Measurements from ENCODE around the gene OR2V2. TPM values are rescaled to one million over a fixed set of nuclear protein-coding genes. Genes with fewer than 3 reads are reported as not detected.

The OR2V2 gene
- total RNA-seq, 1 experiment from 2014 or later: not detected

DNA sequence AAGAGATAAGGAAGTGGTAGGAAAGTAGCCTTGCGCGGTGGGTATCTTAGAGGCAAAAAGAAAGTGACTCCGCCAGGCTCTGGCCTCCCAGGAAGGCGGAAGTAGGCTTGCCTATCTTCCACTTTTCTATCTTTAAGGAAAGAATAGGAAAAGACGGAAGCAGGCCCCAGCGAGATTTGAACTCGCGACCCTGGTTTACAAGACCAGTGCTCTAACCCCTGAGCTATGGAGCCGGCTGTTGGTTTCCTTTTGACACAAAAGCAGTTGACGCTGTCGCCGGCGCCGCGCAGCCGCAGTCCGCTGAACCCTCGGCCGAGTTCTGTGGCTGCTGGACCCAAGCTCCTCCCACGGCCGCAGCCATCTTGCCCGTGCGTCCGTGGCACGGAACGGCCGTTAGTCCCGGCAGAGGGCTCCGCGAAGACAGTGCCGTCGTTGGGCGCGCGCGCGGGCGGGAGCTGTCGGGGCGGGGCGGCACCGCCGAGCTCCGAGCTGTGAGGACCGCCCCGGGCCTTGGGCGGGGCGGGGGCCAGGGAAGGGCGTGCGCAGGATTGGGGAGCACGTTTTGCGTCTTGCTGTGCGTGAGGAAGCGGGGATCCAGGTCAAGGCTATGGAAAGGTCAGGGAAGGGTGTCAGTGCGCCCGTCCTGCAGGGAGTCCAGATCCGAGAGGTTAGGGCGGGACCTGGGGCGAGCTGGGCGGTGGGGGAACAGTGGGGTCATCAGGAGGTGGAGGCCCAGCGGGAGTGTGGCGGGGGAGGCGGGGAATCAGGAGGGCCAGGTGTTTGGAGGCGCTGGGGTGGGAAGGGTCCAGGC is 44.3 kb downstream of the OR2V2 start:
- H3K36me3 ChIP-seq (ENCODE audit: insufficient read depth, low read length): no peaks in the 10 kb centered on the region
- no peaks in the 10 kb centered on the region for H4K20me1 ChIP-seq (ENCODE audit: insufficient read depth, low read depth, low read length)
- peak overlapping the region; percentile 95 for H2AFZ ChIP-seq (ENCODE audit: low read length)
- H3K9me2 ChIP-seq (replicated peaks; ENCODE audit: insufficient read depth, low read length): no peaks in the 10 kb centered on the region
- peaks cover 31% of the 10 kb centered on the region for H3K4me1 ChIP-seq (ENCODE audit: low read length)
- H3K27me3 ChIP-seq (ENCODE audit: low read length): no peaks in the 10 kb centered on the region
- H3K4me3 ChIP-seq (ENCODE audit: low read length): peak overlapping the region; percentile 85
- H3K9ac ChIP-seq (ENCODE audit: low read length): peak overlapping the region; percentile 89
- peak overlapping the region; percentile 71 for H3K27ac ChIP-seq (ENCODE audit: low read length)
- no peaks in the 10 kb centered on the region for H3K79me2 ChIP-seq (ENCODE audit: low read length)
- H3K9me3 ChIP-seq (ENCODE audit: low read length): no peaks in the 10 kb centered on the region
- DNase-seq: peak; percentile 97
- H3K4me2 ChIP-seq (ENCODE audit: low read depth, low read length, poor library complexity, severe bottlenecking): peak overlapping the region; percentile 96

GRCh38 chr5:181192337-181193046 is 45.1 kb downstream of the OR2V2 start:
- DNase-seq: no peak
- peak overlapping the region; percentile 89 for H3K9ac ChIP-seq (ENCODE audit: low read length)
- H3K27ac ChIP-seq (ENCODE audit: low read length): no peak overlapping the region; the same call in 1 of the 2 replicates
- peak overlapping the region; percentile 85 for H3K4me3 ChIP-seq (ENCODE audit: low read length)
- H3K27me3 ChIP-seq (ENCODE audit: low read length): no peaks in the 10 kb centered on the region
- no peaks in the 10 kb centered on the region for H3K9me2 ChIP-seq (replicated peaks; ENCODE audit: insufficient read depth, low read length)
- no peaks in the 10 kb centered on the region for H3K36me3 ChIP-seq (ENCODE audit: insufficient read depth, low read length)
- H4K20me1 ChIP-seq (ENCODE audit: insufficient read depth, low read depth, low read length): no peaks in the 10 kb centered on the region
- no peaks in the 10 kb centered on the region for H3K9me3 ChIP-seq (ENCODE audit: low read length)
- peak overlapping the region; percentile 96 for H3K4me2 ChIP-seq (ENCODE audit: low read depth, low read length, poor library complexity, severe bottlenecking)
- no peaks in the 10 kb centered on the region for H3K79me2 ChIP-seq (ENCODE audit: low read length)
- peak overlapping the region; percentile 53; the same call in 1 of the 2 replicates for H2AFZ ChIP-seq (ENCODE audit: low read length)
- H3K4me1 ChIP-seq (ENCODE audit: low read length): peaks cover 30% of the 10 kb centered on the region

DNA sequence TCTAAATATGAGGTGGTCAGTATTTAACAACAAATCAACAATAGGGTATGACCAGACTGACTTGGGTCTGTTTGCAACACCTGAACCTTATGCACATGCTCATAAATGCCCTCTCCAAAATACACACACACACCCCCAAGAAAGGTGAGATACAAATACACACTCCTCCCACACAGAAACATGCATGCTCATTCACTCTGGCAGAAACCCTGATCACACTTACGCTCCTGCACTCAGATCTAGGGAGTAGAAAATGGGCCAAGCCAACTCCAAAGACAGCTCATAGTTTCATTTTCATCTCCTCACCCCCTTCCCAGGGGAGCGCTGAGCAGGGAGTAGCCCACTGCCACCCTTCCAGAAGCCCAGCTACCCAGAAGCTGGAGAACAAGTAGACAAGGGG is 46.3 kb downstream of the OR2V2 start:
- Histone ChIP-seq H3K79me2 (ENCODE audit: low read length) (no peaks in the 10 kb centered on the region), H3K27me3 (ENCODE audit: low read length) (no peaks in the 10 kb centered on the region), H2AFZ (ENCODE audit: low read length) (no peak overlapping the region), H3K9me3 (ENCODE audit: low read length) (no peaks in the 10 kb centered on the region), H3K4me1 (ENCODE audit: low read length) (peaks cover 38% of the 10 kb centered on the region), H3K4me2 (ENCODE audit: low read depth, low read length, poor library complexity, severe bottlenecking) (no peak overlapping the region), H3K9ac (ENCODE audit: low read length) (no peak overlapping the region), H4K20me1 (ENCODE audit: insufficient read depth, low read depth, low read length) (no peaks in the 10 kb centered on the region), H3K36me3 (ENCODE audit: insufficient read depth, low read length) (no peaks in the 10 kb centered on the region), H3K27ac (ENCODE audit: low read length) (no peak overlapping the region), H3K9me2 (replicated peaks; ENCODE audit: insufficient read depth, low read length) (no peaks in the 10 kb centered on the region), H3K4me3 (ENCODE audit: low read length) (no peak overlapping the region)
- peak; percentile 17 for DNase-seq

GRCh38 chr5:181194489-181195248 is 47.3 kb downstream of the OR2V2 start:
- Histone ChIP-seq H3K9ac (ENCODE audit: low read length) (no peak overlapping the region), H3K9me3 (ENCODE audit: low read length) (no peaks in the 10 kb centered on the region), H3K9me2 (replicated peaks; ENCODE audit: insufficient read depth, low read length) (no peaks in the 10 kb centered on the region), H3K79me2 (ENCODE audit: low read length) (no peaks in the 10 kb centered on the region), H3K4me1 (ENCODE audit: low read length) (peaks cover 44% of the 10 kb centered on the region), H3K36me3 (ENCODE audit: insufficient read depth, low read length) (no peaks in the 10 kb centered on the region), H2AFZ (ENCODE audit: low read length) (no peak overlapping the region), H3K4me3 (ENCODE audit: low read length) (no peak overlapping the region), H3K4me2 (ENCODE audit: low read depth, low read length, poor library complexity, severe bottlenecking) (no peak overlapping the region), H3K27me3 (ENCODE audit: low read length) (no peaks in the 10 kb centered on the region), H3K27ac (ENCODE audit: low read length) (no peak overlapping the region), H4K20me1 (ENCODE audit: insufficient read depth, low read depth, low read length) (no peaks in the 10 kb centered on the region)
- peak; percentile 47 for DNase-seq

GRCh38 chr5:181195249-181195761 is 47.9 kb downstream of the OR2V2 start:
- Histone ChIP-seq H3K9ac (ENCODE audit: low read length) (no peak overlapping the region), H3K9me2 (replicated peaks; ENCODE audit: insufficient read depth, low read length) (no peaks in the 10 kb centered on the region), H3K4me3 (ENCODE audit: low read length) (no peak overlapping the region), H3K27ac (ENCODE audit: low read length) (no peak overlapping the region), H2AFZ (ENCODE audit: low read length) (no peak overlapping the region), H3K27me3 (ENCODE audit: low read length) (no peaks in the 10 kb centered on the region), H4K20me1 (ENCODE audit: insufficient read depth, low read depth, low read length) (no peaks in the 10 kb centered on the region), H3K4me2 (ENCODE audit: low read depth, low read length, poor library complexity, severe bottlenecking) (no peak overlapping the region), H3K4me1 (ENCODE audit: low read length) (peaks cover 44% of the 10 kb centered on the region), H3K79me2 (ENCODE audit: low read length) (no peaks in the 10 kb centered on the region), H3K9me3 (ENCODE audit: low read length) (no peaks in the 10 kb centered on the region), H3K36me3 (ENCODE audit: insufficient read depth, low read length) (no peaks in the 10 kb centered on the region)
- no peak for DNase-seq

- Histone ChIP-seq H3K36me3 (ENCODE audit: insufficient read depth, low read length) (no peaks in the 10 kb centered on the region), H3K4me2 (ENCODE audit: low read depth, low read length, poor library complexity, severe bottlenecking) (peak overlapping the region; percentile 12), H4K20me1 (ENCODE audit: insufficient read depth, low read depth, low read length) (no peaks in the 10 kb centered on the region), H3K27ac (ENCODE audit: low read length) (no peak overlapping the region), H3K9ac (ENCODE audit: low read length) (no peak overlapping the region; the same call in 1 of the 2 replicates), H3K9me2 (replicated peaks; ENCODE audit: insufficient read depth, low read length) (no peaks in the 10 kb centered on the region), H3K27me3 (ENCODE audit: low read length) (no peaks in the 10 kb centered on the region), H2AFZ (ENCODE audit: low read length) (no peak overlapping the region), H3K4me3 (ENCODE audit: low read length) (no peak overlapping the region), H3K4me1 (ENCODE audit: low read length) (peaks cover 47% of the 10 kb centered on the region), H3K79me2 (ENCODE audit: low read length) (no peaks in the 10 kb centered on the region), H3K9me3 (ENCODE audit: low read length) (no peaks in the 10 kb centered on the region)
- DNase-seq: no peak
Measured at GRCh38 chr5:181197326-181197951, 50.1 kb downstream of the OR2V2 start.

- Histone ChIP-seq H3K9me2 (replicated peaks; ENCODE audit: insufficient read depth, low read length) (no peaks in the 10 kb centered on the region), H4K20me1 (ENCODE audit: insufficient read depth, low read depth, low read length) (no peaks in the 10 kb centered on the region), H3K4me2 (ENCODE audit: low read depth, low read length, poor library complexity, severe bottlenecking) (peak overlapping the region; percentile 12), H3K79me2 (ENCODE audit: low read length) (no peaks in the 10 kb centered on the region), H3K4me1 (ENCODE audit: low read length) (peaks cover 39% of the 10 kb centered on the region), H3K27me3 (ENCODE audit: low read length) (no peaks in the 10 kb centered on the region), H3K9me3 (ENCODE audit: low read length) (no peaks in the 10 kb centered on the region), H3K27ac (ENCODE audit: low read length) (no peak overlapping the region), H3K9ac (ENCODE audit: low read length) (no peak overlapping the region; the same call in 1 of the 2 replicates), H3K36me3 (ENCODE audit: insufficient read depth, low read length) (no peaks in the 10 kb centered on the region), H3K4me3 (ENCODE audit: low read length) (no peak overlapping the region), H2AFZ (ENCODE audit: low read length) (no peak overlapping the region)
- no peak for DNase-seq
Measured at GRCh38 chr5:181198106-181198685, 50.8 kb downstream of the OR2V2 start.

Measured in Karpas-422 (cell line).